ENCODE results near the gene LDAF1. TPM values are rescaled to one million over a fixed set of nuclear protein-coding genes. Genes with fewer than 3 reads are reported as not detected.
"Not testable (repeated sequence)": the region's sequence is repeated elsewhere in the genome, so short reads cannot be mapped to it uniquely, and the experiment has no call there.

The LDAF1 gene
- total RNA-seq, 3 donors from 2014 or later = 34.3 to 66.6 (median 37.5) TPM

DNA sequence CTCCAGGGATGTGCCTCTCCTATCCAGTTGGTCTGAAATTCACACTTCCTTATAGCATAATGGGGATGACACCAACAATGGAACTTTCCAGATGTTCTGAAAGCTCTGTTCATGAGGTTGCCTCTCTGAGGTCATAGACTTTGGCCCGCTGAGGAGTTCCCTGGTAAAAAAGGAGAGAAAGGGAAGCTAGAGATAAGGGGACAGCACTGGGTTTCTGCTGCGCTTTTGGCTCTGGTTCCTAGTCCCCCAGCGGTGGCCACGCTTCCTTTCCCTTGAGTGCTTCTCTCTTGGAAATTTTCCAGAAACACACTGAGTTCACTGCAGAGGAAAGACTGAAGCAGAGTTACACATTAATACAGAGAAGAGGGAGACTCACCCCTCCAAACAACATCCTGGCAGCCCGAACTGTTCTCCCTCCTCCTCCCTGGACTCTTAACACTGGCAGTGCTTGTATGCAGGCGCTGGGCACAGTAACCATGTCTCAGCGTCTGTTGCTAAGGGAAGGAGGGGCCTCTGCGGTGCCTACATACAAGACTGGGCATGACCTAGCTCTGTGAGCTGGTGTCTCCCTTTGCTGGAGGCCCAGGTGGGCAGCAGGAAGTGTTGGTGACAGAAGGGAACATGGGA is 8.0 kb upstream of the LDAF1 start, which contains the start of gene DNAH3:
TSS of gene DNAH3 (minus strand) at position 472 of the 627 bp plus-strand sequence. CDS start 527 bp downstream, outside the sequence.
- intact Hi-C loops (cut with DNase I, micrococcal nuclease) = loop anchor here in 1 of 2 donors (10.0 kb wide), 1 partner anchor 154 kb away; no protein-coding TSS in a partner anchor
- Histone ChIP-seq H3K36me3 (ENCODE audit: low read depth) (no peaks in the 10 kb centered on the region), H3K4me3 (no peak within 1 kb of the TSS), H3K4me1 (ENCODE audit: low read depth) (peaks cover 4% of the 10 kb centered on the region), H3K9me3 (no peaks in the 10 kb centered on the region)
- DNase-seq (peak in 1 of 3 donors; percentile 16), ATAC-seq (peak; percentile 85)
- TF ChIP-seq, protein P1, sequence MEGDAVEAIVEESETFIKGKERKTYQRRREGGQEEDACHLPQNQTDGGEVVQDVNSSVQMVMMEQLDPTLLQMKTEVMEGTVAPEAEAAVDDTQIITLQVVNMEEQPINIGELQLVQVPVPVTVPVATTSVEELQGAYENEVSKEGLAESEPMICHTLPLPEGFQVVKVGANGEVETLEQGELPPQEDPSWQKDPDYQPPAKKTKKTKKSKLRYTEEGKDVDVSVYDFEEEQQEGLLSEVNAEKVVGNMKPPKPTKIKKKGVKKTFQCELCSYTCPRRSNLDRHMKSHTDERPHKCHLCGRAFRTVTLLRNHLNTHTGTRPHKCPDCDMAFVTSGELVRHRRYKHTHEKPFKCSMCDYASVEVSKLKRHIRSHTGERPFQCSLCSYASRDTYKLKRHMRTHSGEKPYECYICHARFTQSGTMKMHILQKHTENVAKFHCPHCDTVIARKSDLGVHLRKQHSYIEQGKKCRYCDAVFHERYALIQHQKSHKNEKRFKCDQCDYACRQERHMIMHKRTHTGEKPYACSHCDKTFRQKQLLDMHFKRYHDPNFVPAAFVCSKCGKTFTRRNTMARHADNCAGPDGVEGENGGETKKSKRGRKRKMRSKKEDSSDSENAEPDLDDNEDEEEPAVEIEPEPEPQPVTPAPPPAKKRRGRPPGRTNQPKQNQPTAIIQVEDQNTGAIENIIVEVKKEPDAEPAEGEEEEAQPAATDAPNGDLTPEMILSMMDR (IDR thresholded peaks at IDR 0.05) = no peak

DNA sequence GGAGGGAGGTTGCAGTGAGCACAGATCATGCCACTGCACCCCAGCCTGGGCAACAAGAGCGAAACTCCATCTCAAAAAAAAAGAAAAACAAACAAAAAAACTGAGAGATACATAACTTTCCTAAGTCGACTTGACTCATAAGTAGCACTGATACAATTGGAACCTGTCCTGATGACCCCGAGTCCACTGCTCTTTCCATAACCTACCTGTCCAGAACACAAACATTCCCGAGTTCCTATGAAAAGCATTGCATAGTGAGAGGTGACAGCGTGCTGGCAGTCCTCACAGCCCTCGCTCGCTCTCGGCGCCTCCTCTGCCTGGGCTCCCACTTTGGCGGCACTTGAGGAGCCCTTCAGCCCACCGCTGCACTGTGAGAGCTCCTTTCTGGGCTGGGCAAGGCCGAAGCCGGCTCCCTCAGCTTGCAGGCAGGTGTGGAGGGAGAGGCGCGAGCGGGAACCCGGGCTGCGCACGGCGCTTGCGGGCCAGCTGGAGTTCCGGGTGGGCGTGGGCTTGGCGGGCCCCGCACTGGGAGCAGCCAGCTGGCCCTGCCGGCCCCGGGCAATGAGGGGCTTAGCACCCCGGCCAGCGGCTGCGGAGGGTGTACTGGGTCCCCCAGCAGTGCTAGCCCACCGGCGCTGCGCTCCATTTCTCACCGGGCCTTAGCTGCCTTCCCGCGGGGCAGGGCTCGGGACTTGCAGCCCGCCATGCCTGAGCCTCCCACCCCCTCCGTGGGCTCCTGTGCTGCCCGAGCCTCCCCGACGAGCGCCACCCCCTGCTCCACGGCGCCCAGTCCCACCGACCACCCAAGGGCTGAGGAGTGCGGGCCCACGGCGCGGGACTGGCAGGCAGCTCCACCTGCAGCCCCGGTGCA is 6.1 kb upstream of the LDAF1 start:
- H3K4me1 ChIP-seq (ENCODE audit: low read depth); ATAC-seq; H3K36me3 ChIP-seq (ENCODE audit: low read depth); H3K4me3 ChIP-seq; H3K9me3 ChIP-seq; DNase-seq: not testable (repeated sequence)
- intact Hi-C loops (cut with DNase I, micrococcal nuclease) = loop anchor here in 1 of 2 donors (10.0 kb wide), 1 partner anchor 152 kb away; no protein-coding TSS in a partner anchor

DNA sequence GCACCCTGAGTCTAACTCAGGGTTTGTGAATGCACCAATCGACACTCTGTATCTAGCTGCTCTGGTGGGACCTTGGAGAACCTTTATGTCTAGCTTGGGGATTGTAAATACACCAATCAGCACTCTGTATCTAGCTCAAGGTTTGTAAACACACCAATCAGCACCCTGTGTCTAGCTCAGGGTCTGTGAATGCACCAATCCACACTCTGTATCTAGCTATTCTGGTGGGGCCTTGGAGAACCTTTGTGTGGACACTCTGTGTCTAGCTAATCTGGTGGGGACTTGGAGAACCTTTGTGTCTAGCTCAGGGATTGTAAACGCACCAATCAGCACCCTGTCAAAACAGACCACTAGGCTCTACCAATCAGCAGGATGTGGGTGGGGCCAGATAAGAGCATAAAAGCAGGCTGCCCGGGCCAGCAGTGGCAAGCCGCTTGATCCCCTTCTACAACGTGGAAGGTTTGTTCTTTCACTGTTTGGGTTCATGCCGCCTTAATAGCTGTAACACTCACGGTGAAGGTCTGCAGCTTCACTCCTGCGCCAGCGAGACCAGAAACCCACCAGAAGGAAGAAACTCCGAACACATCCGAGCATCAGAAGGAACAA is 5.2 kb upstream of the LDAF1 start:
- not testable (repeated sequence) for H3K4me3 ChIP-seq; DNase-seq; H3K36me3 ChIP-seq (ENCODE audit: low read depth); H3K9me3 ChIP-seq; ATAC-seq
- H3K4me1 ChIP-seq (ENCODE audit: low read depth) = peaks cover 17% of the 10 kb centered on the region
- intact Hi-C loops (cut with DNase I, micrococcal nuclease) = loop anchor here in 1 of 2 donors (10.0 kb wide), 1 partner anchor 152 kb away; no protein-coding TSS in a partner anchor

DNA sequence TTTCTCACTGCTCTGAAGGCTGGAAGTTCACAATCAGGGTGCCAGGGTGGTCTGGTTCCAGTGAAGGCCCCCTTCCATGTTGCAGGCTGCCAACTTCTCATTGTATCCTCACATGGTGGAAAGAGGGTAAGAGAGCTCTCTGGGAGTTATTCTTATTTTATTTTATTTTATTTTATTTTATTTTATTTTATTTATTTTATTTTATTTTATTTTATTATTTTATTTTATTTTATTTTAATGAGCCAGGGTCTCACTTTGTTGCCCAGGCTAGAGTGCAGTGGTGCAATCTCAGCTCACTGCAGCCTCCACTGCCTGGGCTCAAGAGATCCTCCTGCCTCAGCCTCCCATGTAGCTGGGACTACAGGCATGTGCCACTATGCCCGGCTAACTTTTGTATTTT is 2.5 kb upstream of the LDAF1 start:
- peaks cover 17% of the 10 kb centered on the region for H3K4me1 ChIP-seq (ENCODE audit: low read depth)
- H3K9me3 ChIP-seq; H3K4me3 ChIP-seq; DNase-seq; ATAC-seq; H3K36me3 ChIP-seq (ENCODE audit: low read depth): not testable (repeated sequence)
- intact Hi-C loops (cut with DNase I, micrococcal nuclease) = loop anchor here in 1 of 2 donors (10.0 kb wide), 1 partner anchor 149 kb away; no protein-coding TSS in a partner anchor

DNA sequence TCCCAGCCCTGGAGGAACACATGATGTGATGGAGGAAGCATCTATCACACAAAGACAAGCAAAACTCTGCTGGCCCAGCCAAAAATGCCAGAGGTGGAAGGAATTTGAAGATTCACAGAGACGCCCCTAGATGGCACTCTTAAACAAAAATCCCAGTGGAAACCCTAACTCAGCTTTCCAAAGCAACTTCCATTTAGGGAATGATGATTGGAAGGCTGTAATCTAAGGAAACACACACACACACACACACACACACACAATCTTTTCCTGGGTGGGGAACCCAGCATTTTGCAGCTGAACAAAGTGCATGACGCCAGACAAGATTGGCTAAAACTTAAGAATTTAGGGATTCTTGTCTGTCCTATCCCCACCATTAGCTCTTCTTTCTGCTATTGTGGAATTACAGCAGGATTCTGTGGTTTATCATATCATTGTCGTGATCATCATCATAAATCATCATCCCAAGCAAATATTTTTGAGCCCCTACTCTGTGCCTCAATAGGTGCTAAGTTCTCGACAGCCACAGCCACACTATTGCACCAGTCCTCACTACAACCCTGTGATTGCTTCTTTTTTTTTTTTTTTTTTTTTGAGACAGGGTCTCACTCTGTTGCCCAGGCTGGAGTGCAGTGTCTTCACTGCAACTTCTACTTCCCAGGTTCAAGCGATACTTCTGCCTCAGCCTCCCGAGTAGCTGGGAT is 1.6 kb upstream of the LDAF1 start:
- peak; percentile 62 for ATAC-seq
- intact Hi-C loops (cut with DNase I, micrococcal nuclease) = loop anchor here in 1 of 2 donors (10.0 kb wide), 1 partner anchor 148 kb away; no protein-coding TSS in a partner anchor
- TF ChIP-seq, protein P1 (IDR thresholded peaks at IDR 0.05) = no peak

DNA sequence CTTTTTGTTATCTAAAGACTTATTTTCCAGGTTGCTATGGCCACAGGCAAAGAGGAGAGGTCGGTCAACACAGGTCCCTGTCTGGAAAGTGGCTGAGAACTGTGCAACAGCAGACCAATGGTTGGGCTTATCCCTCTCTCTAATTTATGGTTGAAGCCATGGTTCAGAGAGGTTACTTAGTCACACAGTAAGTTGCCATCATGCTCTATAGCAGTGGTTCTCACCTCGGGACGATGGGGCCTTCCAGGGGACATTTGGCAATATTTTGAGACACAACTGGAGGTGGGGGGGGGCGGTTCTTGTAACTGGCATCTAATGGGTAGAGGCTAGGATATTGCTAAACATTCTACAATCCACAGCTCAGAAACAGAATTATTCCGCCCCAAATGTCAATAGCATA is 842 bp upstream of the LDAF1 start:
- Histone ChIP-seq H3K4me3 (no peak overlapping the region), H3K4me1 (ENCODE audit: low read depth) (peaks cover 17% of the 10 kb centered on the region), H3K9me3 (no peaks in the 10 kb centered on the region), H3K36me3 (ENCODE audit: low read depth) (no peaks in the 10 kb centered on the region)
- ATAC-seq (no peak), DNase-seq (peak in 1 of 3 donors; percentile 25)
- intact Hi-C loops (cut with DNase I, micrococcal nuclease) = loop anchor here in 1 of 2 donors (10.0 kb wide), 1 partner anchor 147 kb away; no protein-coding TSS in a partner anchor
- TF ChIP-seq, protein P1 (IDR thresholded peaks at IDR 0.05) = no peak

More for the DNA sequence above, 1.6 kb upstream of the LDAF1 start:
- Histone ChIP-seq H3K4me1 (ENCODE audit: low read depth) (peaks cover 17% of the 10 kb centered on the region), H3K4me3 (no peak overlapping the region), H3K36me3 (ENCODE audit: low read depth) (no peaks in the 10 kb centered on the region), H3K9me3 (no peaks in the 10 kb centered on the region)
- DNase-seq = peak in 1 of 3 donors; percentile 68
